H1 (cell line): ENCODE data around the gene JTB. TPM values are rescaled to one million over a fixed set of nuclear protein-coding genes. Genes with fewer than 3 reads are reported as not detected.
"Not testable (repeated sequence)": the region's sequence is repeated elsewhere in the genome, so short reads cannot be mapped to it uniquely, and the experiment has no call there.

Experiments
- CTCF ChIA-PET: fragments of 300-600 bp; sonication (Branson Sonifier 250); formaldehyde crosslinking; loops from one replicate; lab custom pipeline; 2021; ENCODE audit not compliant: partially characterized antibody; lab: Charles Lee
- POLR2A ChIA-PET: fragments of 300-600 bp; sonication (Branson Sonifier 250); formaldehyde crosslinking; loops from one replicate; lab custom pipeline; 2021; ENCODE audit warnings: inconsistent platforms; ENCODE audit not compliant: partially characterized antibody; lab: Charles Lee
- DNase-seq, 2 experiments: peaks; one replicate each; pipeline versions ENCODE4 v3.0.0 to v3.0.0-alpha.2; 2010 to 2022; ENCODE audit warnings: low spot score in 2 of 2, low read depth in 1 of 2, mixed read lengths in 1 of 2
- FAIRE-seq: peaks from 2 replicates; lab custom pipeline; 2011; peaks lifted over from hg19 to GRCh38; lab: Jason Lieb, UNC
- H2AFZ ChIP-seq: 2 replicates; pipeline ENCODE4 v1.8.1; 2012; ENCODE audit warnings: low read length, inconsistent platforms
- H2AK5ac ChIP-seq: 2 replicates; pipeline ENCODE4 v1.6.1; 2013; ENCODE audit warnings: low read depth, low read length
- H2BK120ac ChIP-seq: replicated peaks from 2 replicates; pipeline ENCODE3; 2013; ENCODE audit warnings: low read depth, low read length, inconsistent platforms
- H2BK12ac ChIP-seq: 2 replicates; pipeline ENCODE4 v1.6.1; 2013; ENCODE audit warnings: low read depth, low read length
- H2BK15ac ChIP-seq: 2 replicates; pipeline ENCODE4 v1.6.1; 2013; ENCODE audit warnings: low read length
- H2BK20ac ChIP-seq: 2 replicates; pipeline ENCODE4 v1.6.1; 2013; ENCODE audit warnings: low read length
- H2BK5ac ChIP-seq: 2 replicates; pipeline ENCODE4 v1.6.1; 2013; ENCODE audit warnings: low read depth, low read length
- H3K14ac ChIP-seq: 2 replicates; pipeline ENCODE4 v1.6.1; 2013; ENCODE audit warnings: inconsistent platforms; ENCODE audit not compliant: insufficient read length
- H3K18ac ChIP-seq: 2 replicates; pipeline ENCODE4 v1.6.1; 2013; ENCODE audit warnings: low read length; ENCODE audit errors: extremely low read depth
- H3K23ac ChIP-seq: 2 replicates; pipeline ENCODE4 v1.6.1; 2013; ENCODE audit warnings: inconsistent platforms; ENCODE audit not compliant: insufficient read length
- H3K23me2 ChIP-seq: 2 replicates; pipeline ENCODE4 v1.6.1; 2013; ENCODE audit warnings: low read depth, low read length
- H3K27ac ChIP-seq: 2 replicates; pipeline ENCODE4 v1.6.1; 2011; ENCODE audit warnings: low read depth, low read length, inconsistent platforms
- H3K27me3 ChIP-seq, 4 experiments: replicated peaks in 1 of 4; 1 replicate in 1 of 4; 2 replicates in 3 of 4; pipeline versions ENCODE4 v1.6.1 to v1.8.1; 2011 to 2013; ENCODE audit warnings: low read length in 3 of 4, mild to moderate bottlenecking in 3 of 4, inconsistent platforms in 2 of 4, mixed read lengths in 2 of 4, moderate library complexity in 1 of 4; ENCODE audit not compliant: control insufficient read depth in 3 of 4, insufficient read depth in 3 of 4; ENCODE audit errors: extremely low read depth in 1 of 4
- H3K36me3 ChIP-seq, 4 experiments: 2 replicates each; pipeline versions ENCODE4 v1.6.1 to v1.8.1; 2011 to 2013; ENCODE audit warnings: mild to moderate bottlenecking in 4 of 4, low read length in 3 of 4, moderate library complexity in 2 of 4, control low read depth in 1 of 4, inconsistent platforms in 1 of 4; ENCODE audit not compliant: insufficient read depth in 4 of 4, control insufficient read depth in 2 of 4
- H3K4ac ChIP-seq: replicated peaks from 2 replicates; pipeline ENCODE3; 2013; ENCODE audit warnings: low read length, low read depth, mixed read lengths, inconsistent platforms; ENCODE audit not compliant: insufficient read length
- H3K4me1 ChIP-seq, 4 experiments: replicated peaks in 1 of 4; 1 replicate in 1 of 4; 2 replicates in 3 of 4; pipeline versions ENCODE4 v1.6.1 to v1.8.1; 2011 to 2013; ENCODE audit warnings: low read length in 3 of 4, inconsistent platforms in 2 of 4, mixed read lengths in 1 of 4; ENCODE audit not compliant: insufficient read depth in 4 of 4, control insufficient read depth in 3 of 4
- H3K4me2 ChIP-seq, 2 experiments: 2 replicates each; pipeline versions ENCODE4 v1.6.1 to v1.8.1; 2011 to 2013; ENCODE audit warnings: low read depth in 2 of 2, low read length in 2 of 2, control low read depth in 1 of 2, inconsistent platforms in 1 of 2, mild to moderate bottlenecking in 1 of 2; ENCODE audit not compliant: insufficient read depth in 1 of 2
- H3K4me3 ChIP-seq, 4 experiments: fragments of 200-600, 300-600 bp in 1 of 4; sonication (generic), shearing (Covaris generic), sonication (Bioruptor Twin) in 1 of 4; 2 replicates each; pipeline versions ENCODE4 v1.5.1 to v1.8.1; 2011 to 2016; ENCODE audit warnings: low read length in 4 of 4, low read depth in 3 of 4, control low read depth in 2 of 4, inconsistent platforms in 2 of 4, mild to moderate bottlenecking in 2 of 4, mixed read lengths in 1 of 4, moderate library complexity in 1 of 4; ENCODE audit not compliant: insufficient read depth in 2 of 4; ENCODE audit errors: extremely low read depth in 1 of 4
- H3K56ac ChIP-seq: replicated peaks from 2 replicates; pipeline ENCODE3; 2013; ENCODE audit warnings: low read depth, mild to moderate bottlenecking, mixed read lengths, low read length, inconsistent platforms; ENCODE audit not compliant: insufficient read length
- H3K79me1 ChIP-seq: 2 replicates; pipeline ENCODE4 v1.6.1; 2013; ENCODE audit warnings: low read depth, low read length, control low read depth
- H3K79me2 ChIP-seq, 2 experiments: 2 replicates each; pipeline versions ENCODE4 v1.6.1 to v1.8.1; 2012 to 2013; ENCODE audit warnings: low read length in 2 of 2, mild to moderate bottlenecking in 2 of 2, inconsistent platforms in 1 of 2; ENCODE audit not compliant: insufficient read depth in 2 of 2, control insufficient read depth in 1 of 2
- H3K9ac ChIP-seq, 4 experiments: replicated peaks in 1 of 4; 1 replicate in 1 of 4; 2 replicates in 3 of 4; pipeline versions ENCODE4 v1.6.1 to v1.8.1; 2011 to 2013; ENCODE audit warnings: low read depth in 3 of 4, low read length in 3 of 4, control low read depth in 2 of 4, mild to moderate bottlenecking in 2 of 4, moderate library complexity in 2 of 4, inconsistent platforms in 1 of 4; ENCODE audit errors: extremely low read depth in 1 of 4
- H3K9me3 ChIP-seq, 2 experiments: 2 replicates each; pipeline versions ENCODE4 v1.6.1 to v1.8.1; 2012 to 2013; ENCODE audit warnings: mild to moderate bottlenecking in 2 of 2, moderate library complexity in 2 of 2, control low read depth in 1 of 2, inconsistent platforms in 1 of 2, low read depth in 1 of 2, low read length in 1 of 2, mixed read lengths in 1 of 2; ENCODE audit not compliant: insufficient read depth in 2 of 2
- H4K20me1 ChIP-seq, 2 experiments: replicated peaks in 1 of 2; 2 replicates each; pipeline versions ENCODE3 to v1.8.1; 2011 to 2013; ENCODE audit warnings: inconsistent platforms in 2 of 2, low read length in 2 of 2, mild to moderate bottlenecking in 1 of 2; ENCODE audit not compliant: insufficient read depth in 2 of 2, control insufficient read depth in 1 of 2
- H4K5ac ChIP-seq: 2 replicates; pipeline ENCODE4 v1.6.1; 2013; ENCODE audit warnings: low read length, low read depth, mixed read lengths, inconsistent platforms; ENCODE audit not compliant: insufficient read length
- H4K8ac ChIP-seq: 2 replicates; pipeline ENCODE4 v1.8.0; 2013; ENCODE audit warnings: mild to moderate bottlenecking, moderate library complexity, low read length, inconsistent platforms; ENCODE audit not compliant: insufficient read depth; ENCODE audit errors: extremely low read depth
- H4K91ac ChIP-seq: replicated peaks from 2 replicates; pipeline ENCODE3; 2013; ENCODE audit warnings: low read length, mixed read lengths, inconsistent platforms; ENCODE audit not compliant: insufficient read length
- BRCA1 ChIP-seq: IDR thresholded peaks from 2 replicates; pipeline ENCODE4 v1.6.1; 2012; ENCODE audit warnings: low read depth, low read length, improper control_type of control experiment
- E2F6 ChIP-seq: IDR thresholded peaks from 2 replicates; pipeline ENCODE4 v1.6.1; 2012; ENCODE audit warnings: inconsistent platforms
- GTF2F1 ChIP-seq: IDR thresholded peaks from 2 replicates; pipeline ENCODE4 v1.6.1; 2012; ENCODE audit warnings: low read depth, low read length, improper control_type of control experiment, borderline replicate concordance
- HDAC2 ChIP-seq, 2 experiments: fragments of 300-600 bp in 1 of 2; sonication (generic) in 1 of 2; IDR thresholded peaks; 2 replicates each; pipeline ENCODE4 v1.6.1; 2011 to 2012; ENCODE audit warnings: low read depth in 2 of 2, low read length in 2 of 2, mild to moderate bottlenecking in 2 of 2, moderate library complexity in 2 of 2, borderline replicate concordance in 1 of 2, inconsistent platforms in 1 of 2
- YY1 ChIP-seq: IDR thresholded peaks from 2 replicates; pipeline ENCODE4 v1.6.1; 2011; ENCODE audit warnings: low read depth, mild to moderate bottlenecking, low read length
- WGBS, 2 experiments: shearing (Covaris generic) in 1 of 2; methylation state at CpG; one replicate each; pipeline versions ENCODE4 v1.1.6 to v1.1.7; 2013 to 2015; ENCODE audit warnings: low lambda C conversion rate in 2 of 2, mixed read lengths in 2 of 2, inconsistent platforms in 1 of 2, low coverage in 1 of 2, missing lambda C conversion rate in 1 of 2; ENCODE audit not compliant: insufficient replicate concordance in 2 of 2, insufficient coverage in 1 of 2, insufficient read length in 1 of 2; ENCODE audit errors: extremely low coverage in 1 of 2, missing lambda C conversion rate in 1 of 2; 5-methylcytosine and 5-hydroxymethylcytosine counted together
- polyA plus RNA-seq, 7 experiments: library from polyadenylated mRNA; depleted of rRNA in 3 of 7; stranded (reverse) in 5 of 7; unstranded in 2 of 7; fragments of >200 nt in 5 of 7; fragments of 200-250 nt in 2 of 7; gene quantifications; 1 replicate in 5 of 7; 2 replicates in 1 of 7; 4 replicates in 1 of 7; pipeline versions ENCODE4 v1.2.1 to v1.2.3, GENCODE V29; 2011 to 2013; ENCODE audit warnings: missing spikeins in 2 of 7, mixed read lengths in 2 of 7
- total RNA-seq: library from RNA; stranded (reverse); fragmentation: NEBNext Ultra II Directional; extraction: Animal tissue kit (Norgen Biotek cat#: 25700); gene quantifications from 2 replicates; pipeline ENCODE4 v1.2.1, GENCODE V29; 2021
- TF ChIP-seq, protein P1 (sequence below): IDR thresholded peaks from 2 replicates; pipeline ENCODE4 v1.6.1; 2012; ENCODE audit warnings: low read length, inconsistent platforms

Gene JTB
- total and polyA plus RNA-seq, 2 of the 8 experiments (the other 6 are each of a cell fraction or from before 2014, with no cell fraction given): 91.1 to 122 TPM

DNA sequence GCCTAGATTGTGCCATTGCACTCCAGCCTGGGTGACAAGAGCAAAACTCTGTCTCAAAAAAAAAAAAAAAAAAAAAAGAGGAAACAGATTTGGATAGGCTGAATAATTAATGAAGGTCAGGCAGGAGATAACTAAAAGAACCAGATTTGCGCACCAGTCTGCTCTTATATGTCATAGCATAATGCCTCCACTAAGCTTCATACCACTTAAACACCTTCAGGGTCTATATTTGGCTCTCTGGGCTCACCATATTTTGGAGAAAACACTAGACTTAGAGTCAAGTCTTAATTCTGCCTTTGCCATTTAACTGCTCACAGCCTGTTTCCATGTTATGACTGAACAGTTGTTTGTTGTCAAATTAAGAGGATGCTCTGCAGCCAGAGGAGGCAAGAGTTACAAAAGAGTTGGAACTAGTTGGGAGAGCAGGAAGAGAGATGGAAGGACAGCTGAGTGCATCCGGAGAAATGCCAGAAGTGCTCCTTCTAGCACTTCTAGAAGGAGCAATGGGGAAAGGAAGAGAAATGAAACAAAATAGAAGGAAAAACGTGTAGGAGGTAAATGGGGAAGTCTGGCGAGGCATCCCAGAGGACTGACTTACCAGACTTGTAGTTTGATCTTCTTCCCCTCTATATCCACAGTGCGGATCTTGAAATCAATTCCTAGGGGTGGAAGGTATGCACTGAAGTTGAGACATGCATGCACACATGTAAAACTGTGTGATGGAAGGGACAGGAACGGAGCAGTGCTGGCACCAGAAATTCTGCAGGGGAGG, 6.8 kb upstream of the JTB start (continued):
- TF ChIP-seq, protein P1, sequence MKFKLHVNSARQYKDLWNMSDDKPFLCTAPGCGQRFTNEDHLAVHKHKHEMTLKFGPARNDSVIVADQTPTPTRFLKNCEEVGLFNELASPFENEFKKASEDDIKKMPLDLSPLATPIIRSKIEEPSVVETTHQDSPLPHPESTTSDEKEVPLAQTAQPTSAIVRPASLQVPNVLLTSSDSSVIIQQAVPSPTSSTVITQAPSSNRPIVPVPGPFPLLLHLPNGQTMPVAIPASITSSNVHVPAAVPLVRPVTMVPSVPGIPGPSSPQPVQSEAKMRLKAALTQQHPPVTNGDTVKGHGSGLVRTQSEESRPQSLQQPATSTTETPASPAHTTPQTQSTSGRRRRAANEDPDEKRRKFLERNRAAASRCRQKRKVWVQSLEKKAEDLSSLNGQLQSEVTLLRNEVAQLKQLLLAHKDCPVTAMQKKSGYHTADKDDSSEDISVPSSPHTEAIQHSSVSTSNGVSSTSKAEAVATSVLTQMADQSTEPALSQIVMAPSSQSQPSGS: no peak
- no peak for TF ChIP-seq HDAC2 (IDR thresholded peaks at IDR 0.05; ENCODE audit: borderline replicate concordance in 1 of 2, low read depth in 2 of 2, low read length in 2 of 2)
- TF ChIP-seq GTF2F1: no peak
- TF ChIP-seq YY1: no peak
- TF ChIP-seq BRCA1: no peak
- no peak for TF ChIP-seq E2F6
- TF ChIP-seq, all 59 proteins: peak for 0

- H3K4me1 ChIP-seq: peaks cover 0 to 10% (median 9%) of the 10 kb centered on the region in 4 experiments; a peak in 5 of 7 replicates
- CTCF ChIA-PET: interaction anchor here (1.1 to 1.8 kb wide), 2 partner anchors 35 to 374 kb away, joined by 3 read pairs; partner anchors contain the start of gene DENND4B
- not testable (repeated sequence) for H3K27ac ChIP-seq, H2BK120ac ChIP-seq, H3K9me3 ChIP-seq, H2BK5ac ChIP-seq, H4K8ac ChIP-seq, H2AFZ ChIP-seq, H2BK12ac ChIP-seq, H4K20me1 ChIP-seq, H3K56ac ChIP-seq, H3K27me3 ChIP-seq, H3K14ac ChIP-seq, H3K79me1 ChIP-seq, H3K4me2 ChIP-seq, H3K18ac ChIP-seq, H2BK20ac ChIP-seq, H2AK5ac ChIP-seq, H2BK15ac ChIP-seq, H3K23ac ChIP-seq, H3K9ac ChIP-seq, H4K5ac ChIP-seq, H3K4me3 ChIP-seq, DNase-seq, H3K4ac ChIP-seq, FAIRE-seq, H4K91ac ChIP-seq
- peaks cover 0 to 22% of the 10 kb centered on the region in 2 experiments; a peak in 2 of 4 replicates for H3K79me2 ChIP-seq
- peaks cover 18% of the 10 kb centered on the region for H3K23me2 ChIP-seq
- POLR2A ChIA-PET: interaction anchor here (0.7 to 11.6 kb wide), 5 partner anchors 8 to 220 kb away, joined by 3 to 276 read pairs (median 3); partner anchors contain the start of genes CREB3L4, RAB13, RPS27 and SLC39A1
- peaks cover 5 to 37% (median 25%) of the 10 kb centered on the region in 4 experiments; a peak in 7 of 8 replicates for H3K36me3 ChIP-seq
- WGBS, 2 experiments: 100% methylated on average over 1 of the region's 2 CpGs; no CpG with 5 or more reads in 1 of the 2 experiments
Measured at GRCh38 chr1:153981735-153982134, 4.3 kb upstream of the JTB start.
